ENCODE measurements around the gene ARHGAP10. TPM values are rescaled to one million over a fixed set of nuclear protein-coding genes. Genes with fewer than 3 reads are reported as not detected.

The ARHGAP10 gene
- total and polyA plus RNA-seq, 10 of the 15 experiments (the other 5 are each of a cell fraction or from before 2014, with no cell fraction given): 1.3 to 25.8 (median 17.2) TPM

DNA sequence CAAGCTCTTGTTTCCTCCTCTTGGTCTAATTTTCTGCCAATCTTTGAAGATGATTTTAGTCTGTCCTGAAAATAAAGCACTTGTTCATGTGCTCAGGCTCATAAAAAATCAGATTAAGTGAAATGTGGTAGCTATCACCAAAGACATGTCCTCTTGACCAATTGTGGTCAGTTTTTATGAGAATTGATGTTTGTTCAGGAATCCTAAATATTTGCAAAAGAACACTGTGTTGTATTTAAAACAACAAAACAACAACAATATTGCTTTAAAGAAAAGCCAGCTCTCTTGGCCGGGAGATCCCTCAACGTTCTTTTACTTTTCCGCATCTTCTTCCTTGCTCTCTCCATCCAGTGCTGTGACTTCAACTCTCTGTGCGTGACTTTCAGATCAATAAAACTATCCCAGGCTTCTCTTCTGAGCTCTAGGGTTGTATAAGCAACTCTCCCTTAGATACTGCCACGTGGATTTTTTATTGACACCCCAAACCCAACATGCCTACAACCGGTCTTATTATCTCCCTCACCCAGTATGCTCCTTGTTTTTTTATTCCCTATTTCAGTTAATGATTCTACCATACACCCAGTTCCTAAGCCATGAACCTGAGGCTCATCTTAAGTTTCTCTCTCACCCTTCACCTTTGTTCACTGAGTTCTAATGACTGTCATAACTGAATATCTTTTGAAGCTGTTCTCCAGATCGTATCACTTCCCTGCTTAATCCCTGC lies 309.9 kb downstream of the ARHGAP10 start:
- H3K27ac ChIP-seq (ENCODE audit: control insufficient read depth, insufficient read depth): no peak overlapping the region
- ATAC-seq (no peak), FAIRE-seq (no peak), DNase-seq (ENCODE audit: low read depth, low spot score) (no peak)
- H3K4me1 ChIP-seq (ENCODE audit: control insufficient read depth, insufficient read depth, low read length): peaks cover 7% of the 10 kb centered on the region
- SMC1A ChIA-PET (ENCODE audit: uncharacterized antibody, unreplicated experiment): interaction anchor here (1.1 to 1.3 kb wide), 2 partner anchors 9 to 117 kb away, joined by 3 read pairs; no protein-coding TSS in a partner anchor
- H4K20me1 ChIP-seq (ENCODE audit: control insufficient read depth, insufficient read depth): peaks cover 2% of the 10 kb centered on the region
- in situ Hi-C loops (cut with MboI): no loop called here
- no peaks in the 10 kb centered on the region for H3K36me3 ChIP-seq (ENCODE audit: control insufficient read depth in 2 of 2, insufficient read depth in 2 of 2, low read length in 1 of 2)
- no peak overlapping the region for H3K4me3 ChIP-seq
- intact Hi-C loops (cut with micrococcal nuclease; ENCODE audit: unreplicated experiment): no loop called here
- POLR2A ChIA-PET: no interaction called here
- no peaks in the 10 kb centered on the region for H3K27me3 ChIP-seq (replicated peaks in 1 of 2; ENCODE audit: control insufficient read depth in 2 of 2, insufficient read depth in 2 of 2, low read length in 1 of 2)
- TF ChIP-seq, protein P1, sequence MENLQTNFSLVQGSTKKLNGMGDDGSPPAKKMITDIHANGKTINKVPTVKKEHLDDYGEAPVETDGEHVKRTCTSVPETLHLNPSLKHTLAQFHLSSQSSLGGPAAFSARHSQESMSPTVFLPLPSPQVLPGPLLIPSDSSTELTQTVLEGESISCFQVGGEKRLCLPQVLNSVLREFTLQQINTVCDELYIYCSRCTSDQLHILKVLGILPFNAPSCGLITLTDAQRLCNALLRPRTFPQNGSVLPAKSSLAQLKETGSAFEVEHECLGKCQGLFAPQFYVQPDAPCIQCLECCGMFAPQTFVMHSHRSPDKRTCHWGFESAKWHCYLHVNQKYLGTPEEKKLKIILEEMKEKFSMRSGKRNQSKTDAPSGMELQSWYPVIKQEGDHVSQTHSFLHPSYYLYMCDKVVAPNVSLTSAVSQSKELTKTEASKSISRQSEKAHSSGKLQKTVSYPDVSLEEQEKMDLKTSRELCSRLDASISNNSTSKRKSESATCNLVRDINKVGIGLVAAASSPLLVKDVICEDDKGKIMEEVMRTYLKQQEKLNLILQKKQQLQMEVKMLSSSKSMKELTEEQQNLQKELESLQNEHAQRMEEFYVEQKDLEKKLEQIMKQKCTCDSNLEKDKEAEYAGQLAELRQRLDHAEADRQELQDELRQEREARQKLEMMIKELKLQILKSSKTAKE (IDR thresholded peaks at IDR 0.05; ENCODE audit: low read depth, poor library complexity, severe bottlenecking): no peak
- TF ChIP-seq ZSCAN29 (IDR thresholded peaks at IDR 0.05): no peak
- TF ChIP-seq, protein P2, sequence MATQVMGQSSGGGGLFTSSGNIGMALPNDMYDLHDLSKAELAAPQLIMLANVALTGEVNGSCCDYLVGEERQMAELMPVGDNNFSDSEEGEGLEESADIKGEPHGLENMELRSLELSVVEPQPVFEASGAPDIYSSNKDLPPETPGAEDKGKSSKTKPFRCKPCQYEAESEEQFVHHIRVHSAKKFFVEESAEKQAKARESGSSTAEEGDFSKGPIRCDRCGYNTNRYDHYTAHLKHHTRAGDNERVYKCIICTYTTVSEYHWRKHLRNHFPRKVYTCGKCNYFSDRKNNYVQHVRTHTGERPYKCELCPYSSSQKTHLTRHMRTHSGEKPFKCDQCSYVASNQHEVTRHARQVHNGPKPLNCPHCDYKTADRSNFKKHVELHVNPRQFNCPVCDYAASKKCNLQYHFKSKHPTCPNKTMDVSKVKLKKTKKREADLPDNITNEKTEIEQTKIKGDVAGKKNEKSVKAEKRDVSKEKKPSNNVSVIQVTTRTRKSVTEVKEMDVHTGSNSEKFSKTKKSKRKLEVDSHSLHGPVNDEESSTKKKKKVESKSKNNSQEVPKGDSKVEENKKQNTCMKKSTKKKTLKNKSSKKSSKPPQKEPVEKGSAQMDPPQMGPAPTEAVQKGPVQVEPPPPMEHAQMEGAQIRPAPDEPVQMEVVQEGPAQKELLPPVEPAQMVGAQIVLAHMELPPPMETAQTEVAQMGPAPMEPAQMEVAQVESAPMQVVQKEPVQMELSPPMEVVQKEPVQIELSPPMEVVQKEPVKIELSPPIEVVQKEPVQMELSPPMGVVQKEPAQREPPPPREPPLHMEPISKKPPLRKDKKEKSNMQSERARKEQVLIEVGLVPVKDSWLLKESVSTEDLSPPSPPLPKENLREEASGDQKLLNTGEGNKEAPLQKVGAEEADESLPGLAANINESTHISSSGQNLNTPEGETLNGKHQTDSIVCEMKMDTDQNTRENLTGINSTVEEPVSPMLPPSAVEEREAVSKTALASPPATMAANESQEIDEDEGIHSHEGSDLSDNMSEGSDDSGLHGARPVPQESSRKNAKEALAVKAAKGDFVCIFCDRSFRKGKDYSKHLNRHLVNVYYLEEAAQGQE (IDR thresholded peaks at IDR 0.05; ENCODE audit: low read depth, low read length): no peak
- no peak for TF ChIP-seq MEF2B (IDR thresholded peaks at IDR 0.05; ENCODE audit: partially characterized antibody, poor library complexity, severe bottlenecking)
- no peaks in the 10 kb centered on the region for H3K79me2 ChIP-seq (ENCODE audit: control insufficient read depth, insufficient read depth, low read length)
- no TSS peak for BruUV-seq (replicated peaks)
- 97% methylated on average over 7 of the region's 7 CpGs for WGBS (ENCODE audit: insufficient coverage, insufficient replicate concordance, low lambda C conversion rate, missing lambda C conversion rate)
- no peak overlapping the region for H3K9ac ChIP-seq (ENCODE audit: control insufficient read depth, insufficient read depth, low read length)
- no peak overlapping the region for H2AFZ ChIP-seq (ENCODE audit: control insufficient read depth, low read depth, low read length)
- RAD21 ChIA-PET (ENCODE audit: unreplicated experiment): interaction anchor here (1.2 kb wide), 1 partner anchor 14 kb away, joined by 5 read pairs; no protein-coding TSS in a partner anchor
- CTCF ChIA-PET: interaction anchor here (0.6 to 1.3 kb wide), 3 partner anchors 15 to 340 kb away, joined by 3 to 7 read pairs (median 4); no protein-coding TSS in a partner anchor
- H3K9me3 ChIP-seq (replicated peaks; ENCODE audit: control insufficient read depth, insufficient read depth, low read length): no peaks in the 10 kb centered on the region; the same call in 2 of the 3 replicates
- no peak overlapping the region for H3K4me2 ChIP-seq (ENCODE audit: control insufficient read depth, insufficient read depth)

Data from GM12878 (cell line).